RWPE2 (cell line): ENCODE measurements around the gene KRTAP6-2.

Source experiments
- ATAC-seq: fragments of 200-7000 bp; cut with Tn5 transposase; 3 replicates; pipeline ENCODE4 v1.9.1; 2021; ENCODE audit warnings: low read depth
- DNase-seq: peaks from one replicate; pipeline ENCODE4 v3.0.0-alpha.2; 2020; ENCODE audit warnings: low spot score
- H3K27ac ChIP-seq: fragments of 450-650 bp; 2 replicates; pipeline ENCODE4 v1.5.1; 2017; ENCODE audit warnings: mild to moderate bottlenecking; ENCODE audit not compliant: poor library complexity, severe bottlenecking
- H3K27me3 ChIP-seq: fragments of 250-450 bp; sonication (Bioruptor Pico); 2 replicates; pipeline ENCODE4 v1.5.1; 2021; ENCODE audit warnings: mild to moderate bottlenecking, moderate library complexity; ENCODE audit not compliant: insufficient read depth, poor library complexity, severe bottlenecking
- H3K36me3 ChIP-seq: fragments of 250-450 bp; sonication (Bioruptor Pico); 2 replicates; pipeline ENCODE4 v1.5.1; 2020; ENCODE audit warnings: low read depth, mild to moderate bottlenecking, moderate library complexity
- H3K4me1 ChIP-seq: fragments of 250-450 bp; sonication (Bioruptor Pico); 2 replicates; pipeline ENCODE4 v1.5.1; 2021; ENCODE audit warnings: mild to moderate bottlenecking, moderate library complexity; ENCODE audit not compliant: insufficient read depth, poor library complexity, severe bottlenecking
- H3K4me3 ChIP-seq: fragments of 250-450 bp; sonication (Bioruptor Pico); 2 replicates; pipeline ENCODE4 v1.5.1; 2021; ENCODE audit warnings: mild to moderate bottlenecking, moderate library complexity; ENCODE audit not compliant: severe bottlenecking
- H3K9me3 ChIP-seq: fragments of 250-450 bp; sonication (Bioruptor Pico); 2 replicates; pipeline ENCODE4 v1.5.1; 2021; ENCODE audit warnings: mild to moderate bottlenecking, moderate library complexity; ENCODE audit not compliant: severe bottlenecking
- TF ChIP-seq, protein P1 (sequence below): fragments of 450-650 bp; IDR thresholded peaks from one replicate; pipeline ENCODE4 v1.5.1; 2017; ENCODE audit warnings: mild to moderate bottlenecking, moderate library complexity; ENCODE audit not compliant: poor library complexity, severe bottlenecking

KRTAP6-2 gene

DNA sequence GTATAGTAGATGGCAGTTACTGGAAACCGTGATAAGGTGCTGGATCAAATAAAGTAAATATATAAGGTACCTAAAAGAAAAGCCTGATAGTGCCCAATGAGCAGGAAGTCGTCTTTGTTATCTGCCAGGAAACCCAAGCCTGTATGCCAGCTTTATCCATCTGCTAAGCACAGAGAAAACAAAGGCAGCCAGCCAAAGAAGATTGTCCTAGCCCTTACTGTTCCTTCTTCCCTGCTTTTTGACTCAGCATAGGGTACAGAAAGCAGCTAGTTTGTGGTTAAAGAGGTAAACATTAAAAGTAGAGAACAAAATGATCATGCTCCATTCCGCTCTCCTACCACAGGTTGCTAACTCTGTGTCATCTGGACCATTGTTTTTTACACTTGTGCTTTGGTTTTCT lies 18.6 kb downstream of the KRTAP6-2 start:
- H3K9me3 ChIP-seq = no peaks in the 10 kb centered on the region
- H3K4me3 ChIP-seq = no peak overlapping the region
- no peak overlapping the region for H3K27ac ChIP-seq
- DNase-seq (no peak), ATAC-seq (no peak)
- H3K4me1 ChIP-seq = no peaks in the 10 kb centered on the region
- no peaks in the 10 kb centered on the region for H3K36me3 ChIP-seq
- TF ChIP-seq, protein P1, sequence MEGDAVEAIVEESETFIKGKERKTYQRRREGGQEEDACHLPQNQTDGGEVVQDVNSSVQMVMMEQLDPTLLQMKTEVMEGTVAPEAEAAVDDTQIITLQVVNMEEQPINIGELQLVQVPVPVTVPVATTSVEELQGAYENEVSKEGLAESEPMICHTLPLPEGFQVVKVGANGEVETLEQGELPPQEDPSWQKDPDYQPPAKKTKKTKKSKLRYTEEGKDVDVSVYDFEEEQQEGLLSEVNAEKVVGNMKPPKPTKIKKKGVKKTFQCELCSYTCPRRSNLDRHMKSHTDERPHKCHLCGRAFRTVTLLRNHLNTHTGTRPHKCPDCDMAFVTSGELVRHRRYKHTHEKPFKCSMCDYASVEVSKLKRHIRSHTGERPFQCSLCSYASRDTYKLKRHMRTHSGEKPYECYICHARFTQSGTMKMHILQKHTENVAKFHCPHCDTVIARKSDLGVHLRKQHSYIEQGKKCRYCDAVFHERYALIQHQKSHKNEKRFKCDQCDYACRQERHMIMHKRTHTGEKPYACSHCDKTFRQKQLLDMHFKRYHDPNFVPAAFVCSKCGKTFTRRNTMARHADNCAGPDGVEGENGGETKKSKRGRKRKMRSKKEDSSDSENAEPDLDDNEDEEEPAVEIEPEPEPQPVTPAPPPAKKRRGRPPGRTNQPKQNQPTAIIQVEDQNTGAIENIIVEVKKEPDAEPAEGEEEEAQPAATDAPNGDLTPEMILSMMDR = no peak
- peaks cover 14% of the 10 kb centered on the region for H3K27me3 ChIP-seq

DNA sequence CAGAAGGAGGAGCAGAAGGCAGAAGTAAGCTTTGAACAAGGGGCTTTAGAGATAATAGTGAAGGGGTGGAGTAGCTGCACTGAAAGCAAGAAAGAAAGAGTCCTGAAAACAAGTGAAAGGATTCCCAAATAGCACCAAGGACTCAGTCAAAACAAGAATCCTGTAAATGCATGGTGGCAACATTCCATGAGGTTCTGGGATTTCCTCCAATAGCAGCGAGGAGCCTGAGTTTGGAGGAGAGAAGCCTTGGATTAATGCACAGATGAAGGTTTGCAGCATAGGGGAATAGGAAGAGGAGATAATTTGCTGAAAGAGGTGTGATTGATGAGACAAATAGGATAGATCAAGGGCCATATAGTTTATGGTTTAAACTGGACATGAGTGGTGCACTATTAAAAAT lies 19.4 kb downstream of the KRTAP6-2 start:
- no peaks in the 10 kb centered on the region for H3K36me3 ChIP-seq
- no peak overlapping the region for H3K27ac ChIP-seq
- no peaks in the 10 kb centered on the region for H3K9me3 ChIP-seq
- no peaks in the 10 kb centered on the region for H3K4me1 ChIP-seq
- TF ChIP-seq, protein P1 = no peak
- no peak for ATAC-seq
- no peak overlapping the region for H3K4me3 ChIP-seq
- no peak for DNase-seq
- H3K27me3 ChIP-seq = peaks cover 14% of the 10 kb centered on the region

DNA sequence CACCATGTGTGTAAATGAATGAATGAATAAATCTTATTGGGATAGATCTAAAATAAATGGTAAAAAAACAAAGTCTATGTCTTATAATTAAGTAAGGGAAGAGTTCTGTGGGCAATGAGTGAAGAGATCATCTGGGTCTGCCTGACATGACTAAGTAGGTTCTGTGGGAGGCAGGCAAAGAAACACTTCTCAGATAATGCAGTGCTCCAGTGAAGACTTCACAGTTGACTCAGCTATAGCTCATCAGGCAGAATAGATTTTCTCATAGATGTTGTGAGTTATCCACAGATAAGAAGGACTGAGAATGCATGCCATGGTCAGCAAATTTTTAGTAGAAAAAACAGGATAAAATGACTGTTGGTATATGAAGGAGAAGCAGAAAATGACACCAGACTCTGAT lies 20.9 kb downstream of the KRTAP6-2 start:
- no peak overlapping the region for H3K27ac ChIP-seq
- H3K36me3 ChIP-seq = no peaks in the 10 kb centered on the region
- ATAC-seq (no peak), DNase-seq (no peak)
- TF ChIP-seq, protein P1 = no peak
- H3K9me3 ChIP-seq = no peaks in the 10 kb centered on the region
- H3K27me3 ChIP-seq = peaks cover 14% of the 10 kb centered on the region
- no peak overlapping the region for H3K4me3 ChIP-seq
- no peaks in the 10 kb centered on the region for H3K4me1 ChIP-seq

DNA sequence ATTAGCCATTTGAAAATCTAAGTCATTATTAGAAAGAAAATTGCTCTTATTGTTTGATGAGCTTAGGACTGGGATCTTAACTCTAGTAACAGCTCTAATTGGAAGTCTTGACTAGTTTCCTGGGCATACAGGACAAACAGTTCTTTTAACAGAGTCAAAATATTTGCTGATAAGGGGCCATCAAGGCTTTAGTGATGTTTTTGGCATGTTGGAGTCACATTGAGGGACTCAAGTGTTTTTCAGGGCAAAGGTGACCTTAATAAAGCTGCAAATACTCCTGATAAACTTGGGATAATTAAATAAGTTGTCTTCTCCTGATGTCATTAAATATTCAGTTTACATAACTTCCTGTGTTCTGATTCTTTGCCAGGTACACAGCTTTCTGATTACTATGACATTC lies 31.1 kb downstream of the KRTAP6-2 start:
- H3K36me3 ChIP-seq = no peaks in the 10 kb centered on the region
- no peaks in the 10 kb centered on the region for H3K9me3 ChIP-seq
- no peak overlapping the region for H3K4me3 ChIP-seq
- no peaks in the 10 kb centered on the region for H3K27me3 ChIP-seq
- ATAC-seq (no peak), DNase-seq (no peak)
- H3K27ac ChIP-seq = no peak overlapping the region
- H3K4me1 ChIP-seq = no peaks in the 10 kb centered on the region
- TF ChIP-seq, protein P1 = no peak

DNA sequence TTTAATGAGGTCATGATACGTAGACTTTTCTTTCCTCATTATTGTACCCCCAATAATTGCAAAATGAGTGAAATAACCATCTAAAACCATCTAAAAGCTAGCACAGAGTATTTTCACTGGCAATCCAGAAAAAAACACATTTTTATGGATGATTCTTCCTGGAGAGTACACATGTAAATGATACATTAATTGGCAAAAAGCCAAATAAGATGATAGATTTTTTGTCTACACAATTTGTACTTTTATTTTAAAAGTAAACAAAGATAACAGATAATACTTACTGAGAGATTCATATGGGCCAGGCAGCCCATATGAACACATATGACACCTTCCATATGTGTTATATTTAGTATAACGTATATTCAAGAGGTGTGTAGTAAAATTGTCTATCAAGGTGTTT lies 35.1 kb downstream of the KRTAP6-2 start:
- no peaks in the 10 kb centered on the region for H3K27me3 ChIP-seq

More for the DNA sequence above, 35.1 kb downstream of the KRTAP6-2 start:
- DNase-seq (no peak), ATAC-seq (no peak)
- Histone ChIP-seq H3K4me3 (no peak overlapping the region), H3K27ac (no peak overlapping the region), H3K9me3 (no peaks in the 10 kb centered on the region), H3K4me1 (no peaks in the 10 kb centered on the region), H3K36me3 (no peaks in the 10 kb centered on the region)
- TF ChIP-seq, protein P1 = no peak
